Memory B cell (primary cell): ENCODE data around the gene PPP1R13L.
"Not testable (repeated sequence)": the region's sequence is repeated elsewhere in the genome, so short reads cannot be mapped to it uniquely, and the experiment has no call there.

Experiments used
- ATAC-seq: fragments of 150-1000 bp; cut with Tn5 transposase; 2 replicates; pipeline ENCODE4 v1.10.0; 2021; ENCODE audit warnings: low read depth, mild to moderate bottlenecking, moderate library complexity
- DNase-seq, 2 donors: peaks; one replicate each; pipeline ENCODE4 v3.0.0; 2022; ENCODE audit warnings: low spot score in 2 of 2
- H3K27ac Mint-ChIP-seq: one replicate; pipeline ENCODE4 v1.8.0; 2022; ENCODE audit warnings: mild to moderate bottlenecking, moderate library complexity, mixed read lengths
- H3K27me3 Mint-ChIP-seq: one replicate; pipeline ENCODE4 v1.8.0; 2022; ENCODE audit warnings: mixed read lengths
- H3K36me3 Mint-ChIP-seq: one replicate; pipeline ENCODE4 v1.8.0; 2022; ENCODE audit warnings: mild to moderate bottlenecking, mixed read lengths
- H3K4me1 Mint-ChIP-seq: one replicate; pipeline ENCODE4 v1.8.0; 2022; ENCODE audit warnings: mixed read lengths
- H3K4me3 Mint-ChIP-seq: one replicate; pipeline ENCODE4 v1.8.0; 2022; ENCODE audit warnings: mild to moderate bottlenecking, moderate library complexity, mixed read lengths
- H3K9me3 Mint-ChIP-seq: one replicate; pipeline ENCODE4 v1.8.0; 2022; ENCODE audit warnings: mixed read lengths

The PPP1R13L gene

GRCh38 chr19:45408121-45408520 lies 3.3 kb upstream of the PPP1R13L start:
- DNase-seq (no peak), ATAC-seq (no peak)
- Mint-ChIP-seq H3K4me1 (peaks cover 31% of the 10 kb centered on the region), H3K4me3 (peak overlapping the region; percentile 9), H3K27ac (no peak overlapping the region), H3K27me3 (peaks cover 14% of the 10 kb centered on the region), H3K36me3 (peaks cover 5% of the 10 kb centered on the region), H3K9me3 (no peaks in the 10 kb centered on the region)

GRCh38 chr19:45407585-45407984 lies 2.7 kb upstream of the PPP1R13L start:
- not testable (repeated sequence) for H3K4me3 Mint-ChIP-seq, H3K36me3 Mint-ChIP-seq, H3K9me3 Mint-ChIP-seq, H3K27ac Mint-ChIP-seq, DNase-seq, ATAC-seq
- Mint-ChIP-seq H3K27me3 (peaks cover 16% of the 10 kb centered on the region), H3K4me1 (peaks cover 31% of the 10 kb centered on the region)

- Mint-ChIP-seq H3K9me3 (no peaks in the 10 kb centered on the region), H3K27ac (no peak overlapping the region), H3K27me3 (peaks cover 16% of the 10 kb centered on the region), H3K4me1 (peaks cover 31% of the 10 kb centered on the region), H3K4me3 (peak overlapping the region; percentile 96), H3K36me3 (peaks cover 2% of the 10 kb centered on the region)
- ATAC-seq (no peak), DNase-seq (no peak)
Measured at GRCh38 chr19:45407091-45407375, 2.2 kb upstream of the PPP1R13L start.

GRCh38 chr19:45406226-45407090 lies 1.6 kb upstream of the PPP1R13L start, which contains the start of gene POLR1G:
Gene POLR1G, plus strand, starts transcription at chr19:45406644. Its CDS starts 53 bp downstream, at chr19:45406697.
- Mint-ChIP-seq H3K36me3 (peaks cover 2% of the 10 kb centered on the region), H3K27ac (peak within 1 kb of the TSS; percentile 92), H3K9me3 (no peaks in the 10 kb centered on the region), H3K4me3 (peak within 1 kb of the TSS; percentile 96), H3K4me1 (peaks cover 31% of the 10 kb centered on the region), H3K27me3 (peaks cover 16% of the 10 kb centered on the region)
- DNase-seq (peak; percentile 72 to 81), ATAC-seq (peak; percentile 76)

- Mint-ChIP-seq H3K9me3 (no peaks in the 10 kb centered on the region), H3K27me3 (peaks cover 16% of the 10 kb centered on the region), H3K4me3 (peak overlapping the region; percentile 96), H3K4me1 (peaks cover 31% of the 10 kb centered on the region), H3K36me3 (peaks cover 2% of the 10 kb centered on the region), H3K27ac (peak overlapping the region; percentile 92)
- peak; percentile 80 for DNase-seq
- ATAC-seq = peak; percentile 60
Measured at GRCh38 chr19:45405435-45406225, 761 bp upstream of the PPP1R13L start.

- peak overlapping the region; percentile 96 for H3K4me3 Mint-ChIP-seq
- no peaks in the 10 kb centered on the region for H3K9me3 Mint-ChIP-seq
- peak; percentile 58 to 68 for DNase-seq
- H3K27ac Mint-ChIP-seq = no peak overlapping the region
- H3K27me3 Mint-ChIP-seq = peaks cover 19% of the 10 kb centered on the region
- peak; percentile 14 for ATAC-seq
- H3K36me3 Mint-ChIP-seq = peaks cover 2% of the 10 kb centered on the region
- peaks cover 24% of the 10 kb centered on the region for H3K4me1 Mint-ChIP-seq
Measured at GRCh38 chr19:45403781-45404556, 900 bp downstream of the PPP1R13L start.

GRCh38 chr19:45403272-45403671 lies 1.6 kb downstream of the PPP1R13L start:
- H3K4me1 Mint-ChIP-seq = peaks cover 19% of the 10 kb centered on the region
- no peaks in the 10 kb centered on the region for H3K9me3 Mint-ChIP-seq
- H3K27me3 Mint-ChIP-seq = peaks cover 24% of the 10 kb centered on the region
- H3K36me3 Mint-ChIP-seq = no peaks in the 10 kb centered on the region
- DNase-seq (no peak), ATAC-seq (no peak)
- H3K4me3 Mint-ChIP-seq = no peak overlapping the region
- no peak overlapping the region for H3K27ac Mint-ChIP-seq

- Mint-ChIP-seq H3K27ac (no peak overlapping the region), H3K36me3 (no peaks in the 10 kb centered on the region), H3K4me1 (peaks cover 18% of the 10 kb centered on the region), H3K27me3 (peaks cover 27% of the 10 kb centered on the region), H3K4me3 (no peak overlapping the region), H3K9me3 (no peaks in the 10 kb centered on the region)
- DNase-seq = peak in 1 of 2 donors; percentile 35
- ATAC-seq = no peak
Measured at GRCh38 chr19:45402298-45403061, 2.4 kb downstream of the PPP1R13L start.

GRCh38 chr19:45401815-45402214 lies 3.1 kb downstream of the PPP1R13L start:
- H3K27ac Mint-ChIP-seq = no peak overlapping the region
- H3K9me3 Mint-ChIP-seq = no peaks in the 10 kb centered on the region
- ATAC-seq (no peak), DNase-seq (no peak)
- H3K4me3 Mint-ChIP-seq = no peak overlapping the region
- H3K27me3 Mint-ChIP-seq = peaks cover 29% of the 10 kb centered on the region
- H3K36me3 Mint-ChIP-seq = peaks cover 3% of the 10 kb centered on the region
- peaks cover 19% of the 10 kb centered on the region for H3K4me1 Mint-ChIP-seq

- peaks cover 13% of the 10 kb centered on the region for H3K4me1 Mint-ChIP-seq
- H3K27ac Mint-ChIP-seq = no peak overlapping the region
- H3K4me3 Mint-ChIP-seq = no peak overlapping the region
- no peak for ATAC-seq
- no peaks in the 10 kb centered on the region for H3K9me3 Mint-ChIP-seq
- DNase-seq = no peak
- H3K27me3 Mint-ChIP-seq = peaks cover 35% of the 10 kb centered on the region
- H3K36me3 Mint-ChIP-seq = peaks cover 3% of the 10 kb centered on the region
Measured at GRCh38 chr19:45400192-45400591, 4.7 kb downstream of the PPP1R13L start.

- peaks cover 3% of the 10 kb centered on the region for H3K36me3 Mint-ChIP-seq
- no peak overlapping the region for H3K27ac Mint-ChIP-seq
- peak in 1 of 2 donors; percentile 13 for DNase-seq
- ATAC-seq = no peak
- no peaks in the 10 kb centered on the region for H3K9me3 Mint-ChIP-seq
- peaks cover 6% of the 10 kb centered on the region for H3K4me1 Mint-ChIP-seq
- peaks cover 19% of the 10 kb centered on the region for H3K27me3 Mint-ChIP-seq
- H3K4me3 Mint-ChIP-seq = no peak overlapping the region
Measured at GRCh38 chr19:45395821-45396617, 8.8 kb downstream of the PPP1R13L start.

GRCh38 chr19:45391871-45392665 lies 12.8 kb downstream of the PPP1R13L start:
- Mint-ChIP-seq H3K4me3 (no peak overlapping the region), H3K9me3 (no peaks in the 10 kb centered on the region), H3K27ac (no peak overlapping the region), H3K36me3 (no peaks in the 10 kb centered on the region), H3K4me1 (peaks cover 3% of the 10 kb centered on the region), H3K27me3 (peaks cover 7% of the 10 kb centered on the region)
- DNase-seq = no peak
- no peak for ATAC-seq
